GM21576 (cell line): ENCODE data around the gene DYNLT4.
"Not testable (repeated sequence)": the region's sequence is repeated elsewhere in the genome, so short reads cannot be mapped to it uniquely, and the experiment has no call there.

Source experiments
- ATAC-seq: cut with Tn5 transposase; IDR thresholded peaks from one replicate; pipeline ENCODE4 v1.9.1; 2021; ENCODE audit warnings: mild to moderate bottlenecking, moderate library complexity; ENCODE audit not compliant: unreplicated experiment

The DYNLT4 gene, protein sequence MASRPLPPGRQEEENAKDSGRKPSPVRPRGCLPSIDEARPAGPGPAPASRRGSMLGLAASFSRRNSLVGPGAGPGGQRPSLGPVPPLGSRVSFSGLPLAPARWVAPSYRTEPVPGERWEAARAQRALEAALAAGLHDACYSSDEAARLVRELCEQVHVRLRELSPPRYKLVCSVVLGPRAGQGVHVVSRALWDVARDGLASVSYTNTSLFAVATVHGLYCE

DNA sequence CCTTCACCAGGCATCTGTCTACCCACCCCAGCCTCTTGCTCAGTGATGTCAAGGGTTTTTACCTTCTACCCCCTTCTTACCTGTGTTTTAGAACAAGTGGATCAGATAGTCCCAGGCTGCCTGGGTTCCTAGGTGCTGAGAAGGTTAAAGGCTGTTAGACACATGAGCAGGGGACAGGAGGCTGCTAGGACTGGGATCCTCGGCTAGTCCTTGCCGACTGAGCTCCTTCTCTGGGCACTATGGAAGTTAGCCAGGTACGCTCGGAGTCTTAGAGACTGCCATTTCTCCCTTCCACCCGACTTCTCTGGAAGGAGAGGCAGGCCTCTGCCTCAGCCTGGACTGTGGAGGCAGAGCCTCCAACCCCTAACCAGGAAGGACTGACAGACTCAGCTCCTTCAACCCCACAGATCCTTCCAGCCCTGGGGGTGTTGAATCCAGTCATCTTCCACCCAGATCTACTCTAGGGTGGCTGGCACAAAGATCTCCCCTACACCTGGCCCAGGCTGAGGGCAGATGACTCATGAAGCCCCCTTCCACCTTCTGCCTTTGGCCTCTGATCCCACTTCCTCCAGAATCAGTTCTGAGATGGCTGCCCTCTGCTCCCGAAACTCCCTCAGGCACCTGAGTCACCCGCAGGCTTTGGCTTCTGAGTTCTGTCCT is at the start of gene DYNLT4:
Gene DYNLT4 (minus strand): TSS at position 648 of the 660 bp plus-strand sequence. CDS start 683 bp downstream, outside the sequence.
- no peak for ATAC-seq

DNA sequence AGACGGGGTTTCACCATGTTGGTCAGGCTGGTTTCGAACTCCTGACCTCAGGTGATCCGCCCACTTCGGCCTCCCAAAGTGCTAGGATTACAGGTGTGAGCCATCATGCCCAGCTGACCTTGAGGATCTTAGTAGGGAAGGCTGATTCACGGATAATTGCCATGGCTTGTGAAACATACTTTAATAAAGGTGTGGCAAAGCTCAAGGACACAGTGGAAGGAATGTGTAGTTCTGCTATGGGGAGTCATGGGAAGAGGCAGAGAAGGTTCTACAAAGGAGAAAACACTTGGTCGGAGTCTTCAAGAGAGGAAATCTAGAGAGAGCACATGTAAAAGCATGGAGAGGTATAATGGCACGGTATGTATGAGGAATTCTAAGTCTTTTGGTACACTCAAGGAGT is 48.6 kb upstream of the DYNLT4 start:
- no peak for ATAC-seq

DNA sequence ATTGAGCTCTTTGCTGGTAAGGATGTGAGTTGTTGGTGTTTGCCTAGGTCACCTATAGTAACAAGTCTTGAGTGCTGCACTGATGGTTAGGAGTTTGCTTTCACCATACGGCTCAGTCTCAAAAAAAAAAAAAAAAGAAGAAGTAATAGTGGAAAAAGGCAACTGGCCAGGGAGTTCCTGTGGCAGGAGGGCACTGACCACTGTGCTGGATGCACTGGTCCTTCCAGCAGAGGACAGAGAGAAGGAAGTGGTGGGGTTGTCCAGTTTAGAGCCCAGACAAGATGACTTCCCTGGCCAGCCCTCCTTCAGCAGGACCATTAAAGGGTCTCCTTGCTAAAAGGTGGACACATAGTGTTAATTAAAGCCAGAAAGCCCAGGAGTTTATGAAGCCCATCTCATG is 47.8 kb upstream of the DYNLT4 start:
- no peak for ATAC-seq

DNA sequence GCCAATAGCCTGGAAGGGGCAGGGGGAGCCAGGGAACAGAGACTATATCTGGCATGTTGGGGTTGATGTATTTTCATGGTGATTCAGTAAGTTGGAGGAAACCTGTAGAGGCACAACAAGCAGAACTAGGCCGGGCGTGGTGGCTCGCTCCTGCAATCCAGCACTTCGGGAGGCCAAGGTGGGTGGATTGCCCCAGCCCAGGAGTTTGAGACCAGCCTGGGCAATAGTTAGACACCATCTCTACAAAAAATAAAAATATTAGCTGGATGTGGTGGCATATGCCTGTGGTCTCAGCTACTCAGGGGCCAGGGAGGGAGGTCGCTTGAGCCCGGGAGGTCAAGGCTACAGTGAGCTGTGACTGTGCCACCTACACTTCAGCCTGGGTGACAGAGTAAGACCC is 46.0 kb upstream of the DYNLT4 start:
- no peak for ATAC-seq

DNA sequence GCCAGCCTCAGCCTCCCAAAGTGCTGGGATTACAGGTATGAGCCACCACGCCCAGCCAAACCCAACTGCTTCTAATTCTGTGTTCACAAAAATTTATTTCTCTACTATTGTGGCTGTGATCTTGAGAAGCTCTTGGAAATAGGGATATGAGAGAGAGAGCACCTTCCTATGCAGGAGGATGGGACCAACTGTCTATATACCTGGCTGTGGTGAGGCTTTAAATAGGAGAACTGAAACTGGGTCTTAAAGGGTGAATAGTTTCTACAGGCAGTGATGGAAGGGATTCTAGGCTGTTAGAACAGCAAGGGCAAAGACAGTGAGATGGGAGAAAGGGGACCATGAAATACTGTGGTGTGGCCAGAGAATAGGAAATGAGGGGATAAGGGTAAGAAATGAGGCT is 44.2 kb upstream of the DYNLT4 start:
- ATAC-seq = no peak

DNA sequence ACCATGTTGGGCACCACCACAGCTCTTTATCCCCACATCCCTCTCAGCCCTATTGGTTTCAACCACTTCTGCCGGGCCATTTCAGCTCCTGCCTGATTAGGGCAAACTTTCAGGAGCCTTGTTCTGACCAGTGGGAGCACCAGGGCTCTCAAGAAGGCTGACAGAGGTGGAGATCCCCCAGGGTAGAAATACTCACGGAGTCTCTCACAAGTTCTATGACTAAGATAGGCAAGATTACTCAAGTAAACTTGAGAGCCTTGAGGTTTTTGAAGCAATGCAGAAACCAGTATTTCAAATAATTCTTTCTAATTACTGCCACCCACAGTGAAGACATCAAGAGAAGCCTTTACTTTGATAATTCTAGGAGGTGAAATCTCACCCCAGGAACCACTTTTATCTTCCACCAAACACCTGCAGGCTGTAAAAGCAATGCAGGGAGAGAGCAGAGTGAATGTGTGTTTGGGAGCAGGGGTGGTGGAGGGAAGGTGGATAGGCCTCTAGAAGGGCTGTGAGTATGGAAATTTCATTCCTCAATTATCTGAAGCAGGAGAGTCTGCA is 42.5 kb upstream of the DYNLT4 start:
- no peak for ATAC-seq

DNA sequence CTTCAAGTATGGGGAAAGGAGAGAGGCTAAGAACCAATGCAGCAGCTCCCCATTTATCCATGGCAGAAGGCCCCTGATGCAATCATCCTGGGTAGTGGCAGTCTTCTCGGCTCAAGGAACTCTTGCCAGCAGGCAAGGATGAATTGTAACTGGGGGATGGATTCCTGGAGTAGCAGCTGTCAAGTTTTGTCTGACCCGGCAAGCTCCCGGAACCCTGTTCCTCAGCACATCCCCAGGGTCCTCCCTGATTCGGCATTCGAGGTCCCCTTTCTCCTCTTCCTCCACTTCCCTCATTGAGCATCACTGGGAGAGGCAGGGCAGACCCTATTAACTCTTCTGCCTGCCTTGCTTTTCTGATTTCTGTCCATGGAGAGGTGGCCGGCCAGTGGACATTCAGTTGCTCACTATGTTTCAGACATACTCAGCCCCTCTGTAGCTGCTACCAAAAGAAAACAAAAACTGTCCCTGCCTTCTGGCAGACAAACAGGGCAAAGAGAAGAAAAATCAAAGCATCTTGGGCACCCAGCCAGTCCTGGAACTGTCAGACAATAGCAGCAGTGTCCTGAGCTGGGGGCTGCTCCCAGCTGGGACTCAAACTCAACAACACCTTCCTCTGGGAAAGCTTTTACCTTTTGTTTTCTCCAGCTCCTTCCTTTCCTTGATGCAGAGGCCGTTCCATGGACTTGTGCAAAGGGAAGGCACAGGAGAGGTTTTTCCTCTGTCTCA is 41.5 kb upstream of the DYNLT4 start:
- ATAC-seq = no peak

DNA sequence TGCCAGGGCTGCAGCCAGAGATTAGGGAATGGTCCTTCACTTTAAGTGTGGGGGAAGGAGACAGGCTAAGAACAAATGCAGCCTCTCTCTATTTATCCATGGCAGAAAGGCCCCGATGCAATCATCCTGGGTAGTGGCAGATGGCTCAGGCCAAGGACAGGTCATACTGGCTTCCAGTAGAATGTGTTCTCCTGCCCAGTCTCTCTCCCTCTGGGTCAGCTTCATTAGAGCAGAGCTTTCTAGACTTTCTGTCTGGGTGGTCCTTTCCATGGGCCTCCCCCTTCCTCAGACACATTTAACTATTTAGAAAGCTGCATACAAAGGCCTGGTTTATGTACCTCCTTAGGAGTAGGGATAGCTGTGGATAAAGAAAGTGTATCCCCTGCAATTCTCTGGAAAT is 40.7 kb upstream of the DYNLT4 start:
- no peak for ATAC-seq

DNA sequence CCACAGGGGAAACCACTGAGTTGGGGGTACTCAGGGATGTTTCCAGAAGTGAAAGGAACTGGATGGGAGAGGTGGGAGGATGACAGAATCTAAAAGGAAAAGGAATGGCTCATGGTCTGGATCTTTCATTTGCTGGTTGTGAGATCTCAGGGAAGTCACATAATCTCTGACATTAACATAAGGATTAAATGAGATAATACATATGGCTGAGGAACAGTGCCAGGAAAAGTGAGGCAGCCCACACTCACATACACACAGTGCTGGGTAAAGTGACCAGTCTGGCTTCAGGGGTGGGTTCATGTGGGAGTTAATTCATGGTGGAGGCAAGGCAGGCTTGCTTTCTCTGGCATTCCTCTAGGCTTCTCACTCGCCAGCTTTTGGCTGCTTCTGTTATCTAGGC is 39.8 kb upstream of the DYNLT4 start:
- no peak for ATAC-seq

DNA sequence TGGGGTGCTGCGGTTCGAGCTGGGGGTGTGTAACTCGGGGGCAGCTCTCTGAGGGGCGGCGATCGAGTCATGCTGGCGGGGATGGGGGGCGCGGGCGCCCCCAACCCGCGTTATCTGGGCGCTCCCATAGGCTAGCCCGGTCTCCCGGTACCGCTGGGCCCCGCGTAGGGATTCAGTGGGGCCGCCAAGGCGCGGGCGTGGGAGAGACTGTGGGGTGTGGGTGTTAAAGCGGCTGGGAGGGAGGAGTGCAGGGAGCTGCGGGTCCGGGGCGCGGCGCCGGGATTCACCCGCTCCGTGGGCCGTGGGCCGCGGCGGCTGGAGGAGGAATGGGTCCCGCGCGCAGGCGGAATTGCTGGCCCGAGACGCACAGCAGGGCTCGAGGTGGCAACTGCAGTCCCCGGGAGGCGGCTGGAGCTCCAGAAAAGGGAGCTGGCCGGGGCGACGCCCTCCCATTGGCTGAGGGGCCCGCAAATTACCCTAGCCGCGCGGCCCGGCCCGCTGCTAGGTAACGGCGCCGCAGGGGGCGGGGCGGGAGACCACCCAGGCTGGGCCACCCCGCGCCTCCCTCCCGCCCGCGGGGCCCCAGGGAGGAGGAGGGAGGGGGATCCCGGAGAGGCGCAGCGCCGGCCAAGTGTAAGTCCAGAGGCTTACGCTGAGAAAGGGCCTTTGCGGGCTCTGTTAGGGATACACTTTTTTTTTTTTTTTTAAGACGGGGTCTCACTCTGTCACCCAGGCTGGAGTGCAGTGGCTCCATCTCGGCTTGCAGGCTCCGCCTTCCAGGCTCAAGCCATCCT is 35.9 kb upstream of the DYNLT4 start, which contains the start of gene PTCH2:
Gene PTCH2 (minus strand): TSS at position 392 of the 794 bp plus-strand sequence. CDS start 321 bp downstream, at position 71.
- no peak for ATAC-seq

DNA sequence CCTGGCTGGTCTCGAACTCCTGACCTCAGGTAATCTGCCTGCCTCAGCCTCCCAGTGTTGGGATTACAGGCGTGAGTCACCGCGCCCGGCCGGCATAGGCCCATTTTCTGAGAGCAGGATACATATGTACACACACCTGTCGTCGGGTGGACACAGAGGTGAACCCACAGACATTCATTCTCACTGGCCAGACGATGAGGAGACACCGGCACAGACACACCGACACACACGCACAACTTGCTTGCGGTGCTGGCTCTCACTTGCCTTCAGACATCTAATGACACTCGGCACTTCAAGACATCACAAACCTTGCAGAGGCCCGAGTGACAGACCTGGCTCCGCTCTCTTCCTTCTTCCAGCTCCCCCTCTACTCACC is 35.3 kb upstream of the DYNLT4 start:
- ATAC-seq = no peak

DNA sequence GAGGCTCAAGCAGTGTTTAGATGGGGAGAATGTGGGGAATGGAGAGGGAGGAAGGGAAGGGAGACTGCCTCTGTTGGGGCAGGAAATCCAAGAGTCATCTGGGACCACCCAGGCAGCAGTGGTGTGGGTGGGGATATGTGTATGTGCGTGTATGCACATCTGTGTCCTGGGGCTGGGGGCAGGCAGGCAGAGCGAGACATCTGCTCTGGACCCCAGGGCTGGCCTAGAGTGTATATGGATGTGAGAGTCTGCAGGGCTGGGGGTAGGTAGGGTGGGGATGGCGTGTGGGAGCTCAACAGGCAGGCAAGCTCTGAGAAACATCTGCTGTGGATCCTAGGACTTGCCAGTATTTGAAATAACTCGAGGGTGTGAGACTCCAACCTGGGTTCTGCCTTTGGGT is 32.4 kb upstream of the DYNLT4 start:
- no peak for ATAC-seq

DNA sequence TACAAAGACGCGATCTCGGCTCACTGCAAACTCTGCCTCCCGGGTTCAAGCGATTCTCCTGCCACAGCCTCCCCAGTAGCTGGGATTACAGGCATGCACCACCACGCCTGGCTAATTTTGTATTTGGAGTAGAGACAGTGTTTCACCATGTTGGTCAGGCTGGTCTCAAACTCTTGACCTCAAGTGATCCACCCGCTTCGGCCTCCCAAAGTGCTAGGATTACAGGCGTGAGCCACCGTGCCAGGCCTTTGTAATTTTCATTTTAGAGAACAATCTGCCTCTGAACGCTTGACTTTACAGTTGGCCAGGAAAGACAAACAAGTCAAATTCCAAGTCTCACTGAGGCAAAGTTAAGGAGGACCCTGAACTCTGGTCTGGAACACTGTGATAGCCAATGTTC is 31.1 kb upstream of the DYNLT4 start:
- not testable (repeated sequence) for ATAC-seq

DNA sequence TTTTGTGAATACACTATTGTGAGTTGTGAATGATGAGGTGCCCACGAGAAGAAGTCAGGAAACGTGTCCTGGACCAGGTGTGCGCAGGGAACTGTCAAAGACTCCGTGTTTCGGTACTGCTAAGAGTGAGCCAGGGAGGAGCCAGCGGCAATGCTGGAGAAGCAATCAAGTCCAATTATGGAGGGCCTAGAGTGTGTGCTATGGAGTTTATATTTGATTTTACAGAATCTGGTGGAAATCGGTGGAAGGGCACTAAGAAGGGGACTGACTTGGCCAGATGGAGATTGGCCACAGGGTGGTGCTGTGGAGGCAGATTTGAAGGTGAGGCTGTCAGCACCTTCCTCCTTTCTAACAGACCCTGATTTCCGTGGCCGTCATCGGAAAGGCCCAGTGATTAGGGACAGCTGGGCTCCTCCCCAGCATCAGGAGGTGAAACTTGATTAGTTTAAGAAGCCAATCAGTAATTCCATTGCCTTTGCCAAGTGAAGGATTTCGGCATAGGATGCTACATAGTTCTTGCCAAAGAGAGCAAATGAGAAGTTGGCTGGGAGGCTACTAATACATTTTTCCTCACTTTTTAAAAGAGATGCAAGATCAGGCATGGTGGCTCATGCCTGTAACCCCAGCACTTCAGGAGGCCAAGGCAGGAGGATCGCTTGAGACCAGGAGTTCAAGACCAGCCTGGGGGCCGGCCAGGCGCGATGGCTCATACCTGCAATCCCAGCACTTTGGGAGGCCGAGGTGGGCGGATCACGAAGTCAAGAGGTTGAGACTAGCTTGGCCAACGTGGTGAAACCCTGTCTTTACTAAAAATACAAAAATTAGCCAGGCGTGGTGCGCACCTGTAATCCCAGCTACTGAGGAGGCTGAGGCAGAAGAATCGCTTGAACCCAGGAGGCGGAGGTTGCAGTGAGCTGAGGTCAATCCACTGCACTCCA is 28.9 kb upstream of the DYNLT4 start:
- peak; percentile 63 for ATAC-seq

DNA sequence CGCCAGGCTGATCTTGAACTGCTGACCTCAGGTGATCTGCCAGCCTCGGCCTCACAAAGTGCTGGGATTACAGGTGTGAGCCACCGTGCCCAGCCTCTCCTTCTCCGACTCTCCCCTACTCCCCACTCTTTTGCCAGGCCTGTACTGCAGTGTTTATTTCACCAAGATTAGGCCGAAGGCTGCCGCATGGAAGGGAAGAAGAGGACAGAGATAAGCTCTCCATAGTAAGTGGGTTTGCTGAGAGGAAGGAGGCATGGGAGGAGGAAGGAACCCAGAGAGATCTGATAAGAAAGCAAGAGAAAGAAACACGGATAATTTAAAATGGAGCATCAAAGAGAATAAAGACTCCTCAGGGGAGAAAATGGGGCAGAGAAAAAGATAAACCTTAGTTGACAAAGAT is 27.2 kb upstream of the DYNLT4 start:
- ATAC-seq = no peak

DNA sequence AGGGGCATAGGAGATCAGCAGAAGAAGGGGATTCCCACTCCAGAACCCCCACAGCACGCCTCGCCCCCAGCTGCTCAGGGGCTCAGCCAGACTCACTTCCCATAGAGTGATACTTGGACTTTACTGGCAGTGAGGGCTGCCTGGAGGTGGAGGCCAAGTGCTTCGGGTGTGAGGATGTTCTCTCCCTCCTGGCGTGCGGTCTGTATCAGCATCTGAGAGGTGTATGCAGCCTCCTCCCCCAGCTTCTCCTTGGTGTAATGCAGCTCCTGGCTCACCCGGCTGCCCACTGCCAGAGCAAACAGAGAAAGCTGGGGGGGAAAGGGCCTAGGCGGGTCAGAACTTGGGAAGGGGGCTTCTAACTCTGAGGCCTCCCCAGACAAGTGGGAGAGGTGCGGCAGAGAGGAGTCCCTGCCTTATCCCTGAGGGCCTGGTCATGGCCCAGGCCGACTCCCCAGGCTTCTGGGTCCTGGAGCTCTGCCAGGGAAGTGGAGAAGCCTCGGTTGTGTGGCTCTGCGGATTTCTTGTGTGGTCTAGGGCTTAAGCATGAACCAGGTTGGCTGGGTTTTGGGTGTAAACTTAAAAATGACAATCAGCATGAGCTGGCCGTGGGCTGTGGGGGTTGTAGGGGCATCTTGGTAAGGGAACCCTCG is 25.0 kb upstream of the DYNLT4 start:
- ATAC-seq = no peak

DNA sequence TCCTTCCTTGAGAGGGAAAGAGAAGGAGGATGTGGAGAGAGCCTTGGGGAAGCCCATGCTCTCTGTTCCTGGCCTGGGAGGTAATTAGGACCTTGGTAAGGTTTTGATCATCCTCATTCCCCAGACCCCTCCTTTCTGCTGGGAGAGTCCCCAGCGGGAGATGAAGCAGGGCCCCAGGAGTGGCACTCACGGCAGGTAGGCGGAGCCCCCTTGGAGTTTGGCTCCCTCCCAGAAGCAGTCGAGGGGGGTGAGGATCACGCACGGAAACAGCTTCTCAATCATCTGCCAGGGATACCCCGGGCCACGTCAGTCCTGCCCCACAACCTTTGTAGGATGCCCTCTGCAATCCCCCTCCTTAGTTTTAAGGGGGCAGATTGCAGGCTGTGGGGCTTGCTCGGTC is 24.4 kb upstream of the DYNLT4 start:
- no peak for ATAC-seq

DNA sequence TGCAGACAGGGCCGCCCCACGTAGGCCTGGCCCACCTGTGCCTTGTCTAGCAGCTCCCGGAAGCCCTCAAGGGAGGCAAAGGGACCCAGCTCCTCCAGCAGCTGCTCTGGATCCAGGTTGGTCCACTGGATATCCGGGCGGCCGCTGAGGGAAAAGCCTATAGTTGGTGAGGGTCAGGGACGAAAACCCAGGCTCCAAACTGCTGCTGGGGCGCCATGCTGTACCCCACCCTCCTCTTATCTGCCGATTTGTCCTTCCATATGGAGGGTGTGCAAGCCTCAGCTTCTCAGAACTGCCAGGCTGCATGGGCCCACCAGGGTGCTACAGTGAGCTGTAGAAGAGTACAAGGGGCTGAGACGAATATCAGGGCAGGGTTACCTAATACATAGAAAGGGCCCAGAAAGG is 23.8 kb upstream of the DYNLT4 start:
- no peak for ATAC-seq
